GM23338 (cell line): Measurements from ENCODE around the gene MLC1.

ENCODE experiments used
- CREB1 ChIP-seq: fragments of 250-450 bp; sonication (Bioruptor Pico); IDR thresholded peaks from 2 replicates; pipeline ENCODE4 v1.5.0; 2020; ENCODE audit warnings: low read depth, mild to moderate bottlenecking, moderate library complexity
- CTCF ChIP-seq, 2 experiments: fragments of 200-600 bp in 1 of 2; sonication (generic) in 1 of 2; conservative IDR thresholded peaks; 2 replicates each; pipeline versions ENCODE4 v1.5.1 to v1.6.1; 2016 to 2017; ENCODE audit warnings: antibody characterized with exemption in 2 of 2, low read depth in 2 of 2, mild to moderate bottlenecking in 2 of 2, moderate library complexity in 1 of 2
- EZH2 ChIP-seq: fragments of 200-600 bp; sonication (generic); IDR thresholded peaks from one replicate; pipeline ENCODE4 v1.8.0; 2017; ENCODE audit warnings: antibody characterized with exemption, mild to moderate bottlenecking, low read depth; ENCODE audit not compliant: unreplicated experiment
- EZH2phosphoT487 ChIP-seq: fragments of 200-600 bp; sonication (generic); IDR thresholded peaks from one replicate; pipeline ENCODE4 v1.8.1; 2018; ENCODE audit warnings: antibody characterized with exemption; ENCODE audit not compliant: unreplicated experiment
- JUNB ChIP-seq: IDR thresholded peaks from one replicate; pipeline ENCODE4 v1.6.1; 2016; ENCODE audit warnings: antibody characterized with exemption; ENCODE audit not compliant: unreplicated experiment
- POLR2AphosphoS5 ChIP-seq: IDR thresholded peaks from 2 replicates; pipeline ENCODE4 v1.6.1; 2016; ENCODE audit warnings: antibody characterized with exemption, low read depth
- REST ChIP-seq: IDR thresholded peaks from one replicate; pipeline ENCODE4 v1.6.1; 2018; ENCODE audit warnings: antibody characterized with exemption; ENCODE audit not compliant: unreplicated experiment
- ZNF114 ChIP-seq: fragments of 250-450 bp; sonication (Bioruptor Pico); IDR thresholded peaks from 2 replicates; pipeline ENCODE4 v1.5.0; 2020; ENCODE audit warnings: mild to moderate bottlenecking, moderate library complexity
- ZNF462 ChIP-seq: fragments of 250-450 bp; sonication (Bioruptor Pico); IDR thresholded peaks from 2 replicates; pipeline ENCODE4 v1.5.0; 2020; ENCODE audit warnings: mild to moderate bottlenecking, moderate library complexity

DNA sequence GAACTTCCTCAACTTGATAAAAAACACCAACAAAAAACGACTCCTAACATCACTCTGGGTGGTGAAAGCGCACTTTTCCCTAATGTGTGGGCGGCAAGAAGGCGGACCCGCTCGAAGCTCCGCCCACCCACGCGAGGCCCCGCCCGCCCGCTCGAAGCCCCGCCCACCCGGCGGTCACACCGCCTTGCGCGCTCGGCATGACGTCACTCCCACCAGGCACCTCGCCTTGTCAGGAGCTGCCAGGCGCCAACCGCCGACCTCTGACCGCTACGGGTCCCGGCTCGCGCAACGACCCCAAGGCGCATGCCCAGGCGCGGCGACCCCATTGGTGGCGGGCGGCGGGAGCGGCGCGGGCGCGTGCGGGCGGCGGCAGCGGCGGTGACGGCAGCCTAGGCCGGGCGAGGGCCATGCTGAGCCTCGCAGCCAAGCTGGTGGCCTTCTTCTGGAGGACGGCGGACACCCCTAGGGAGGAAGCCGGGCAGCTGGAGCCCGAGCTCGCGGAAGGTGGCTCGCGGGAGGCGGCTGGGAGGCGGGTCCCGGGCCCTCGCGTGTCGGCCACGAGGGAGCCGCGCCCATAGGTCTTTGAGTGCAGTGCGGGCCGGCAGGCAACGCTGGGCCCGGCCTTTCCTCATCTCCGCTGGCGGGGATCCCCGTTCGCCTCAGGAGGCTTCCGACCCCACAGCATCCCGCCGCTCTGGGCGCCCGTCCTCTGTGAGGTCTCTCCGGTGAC is 4.6 kb upstream of the MLC1 start, which contains the start of gene MOV10L1:
- TF ChIP-seq CTCF (conservative IDR thresholded peaks at IDR 0.05; ENCODE audit: low read depth in 2 of 2) (no peak), REST (no peak), POLR2AphosphoS5 (no peak), CREB1 (no peak), ZNF462 (no peak), EZH2 (no peak), ZNF114 (CRISPR knock-in tag) (no peak), EZH2phosphoT487 (no peak), JUNB (no peak)
